ENCODE data around the gene TAAR6. TPM values are rescaled to one million over a fixed set of nuclear protein-coding genes. Genes with fewer than 3 reads are reported as not detected.
"Not testable (repeated sequence)": the region's sequence is repeated elsewhere in the genome, so short reads cannot be mapped to it uniquely, and the experiment has no call there.

TAAR6 gene, protein sequence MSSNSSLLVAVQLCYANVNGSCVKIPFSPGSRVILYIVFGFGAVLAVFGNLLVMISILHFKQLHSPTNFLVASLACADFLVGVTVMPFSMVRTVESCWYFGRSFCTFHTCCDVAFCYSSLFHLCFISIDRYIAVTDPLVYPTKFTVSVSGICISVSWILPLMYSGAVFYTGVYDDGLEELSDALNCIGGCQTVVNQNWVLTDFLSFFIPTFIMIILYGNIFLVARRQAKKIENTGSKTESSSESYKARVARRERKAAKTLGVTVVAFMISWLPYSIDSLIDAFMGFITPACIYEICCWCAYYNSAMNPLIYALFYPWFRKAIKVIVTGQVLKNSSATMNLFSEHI
- total RNA-seq, result not detected

- Mint-ChIP-seq H3K4me1 (ENCODE audit: low read depth in 2 of 2) (no peaks in the 10 kb centered on the region), H3K36me3 (peaks cover 4% of the 10 kb centered on the region), H3K9me3 (no peaks in the 10 kb centered on the region), H3K27ac (no peak within 1 kb of the TSS), H3K27me3 (peaks cover 18 to 34% of the 10 kb centered on the region in 2 donors), H3K4me3 (no peak within 1 kb of the TSS)
- no peak for ATAC-seq
- no peak for DNase-seq (ENCODE audit: low spot score)
Measured at GRCh38 chr6:132570221-132570777, at the start of gene TAAR6. TSS of gene TAAR6 (plus strand) at chr6:132570322. CDS start at chr6:132570322, 0 bp downstream.

GRCh38 chr6:132520953-132521352, 49.2 kb upstream of the TAAR6 start:
- no peaks in the 10 kb centered on the region for H3K4me1 Mint-ChIP-seq (ENCODE audit: low read depth in 2 of 2)
- H3K36me3 Mint-ChIP-seq, result no peaks in the 10 kb centered on the region

GRCh38 chr6:132524646-132525045, 45.5 kb upstream of the TAAR6 start:
- Mint-ChIP-seq H3K4me3 (no peak overlapping the region), H3K27ac (no peak overlapping the region), H3K9me3 (no peaks in the 10 kb centered on the region), H3K36me3 (no peaks in the 10 kb centered on the region), H3K4me1 (ENCODE audit: low read depth in 2 of 2) (no peaks in the 10 kb centered on the region), H3K27me3 (peaks cover 28 to 63% of the 10 kb centered on the region in 2 donors)
- DNase-seq (ENCODE audit: low spot score) (no peak), ATAC-seq (no peak)

More at GRCh38 chr6:132520953-132521352, 49.2 kb upstream of the TAAR6 start:
- H3K27ac Mint-ChIP-seq, result no peak overlapping the region
- no peak overlapping the region for H3K4me3 Mint-ChIP-seq
- no peaks in the 10 kb centered on the region for H3K9me3 Mint-ChIP-seq
- DNase-seq (ENCODE audit: low spot score) (no peak), ATAC-seq (no peak)
- H3K27me3 Mint-ChIP-seq, result peaks cover 37 to 55% of the 10 kb centered on the region in 2 donors

DNA sequence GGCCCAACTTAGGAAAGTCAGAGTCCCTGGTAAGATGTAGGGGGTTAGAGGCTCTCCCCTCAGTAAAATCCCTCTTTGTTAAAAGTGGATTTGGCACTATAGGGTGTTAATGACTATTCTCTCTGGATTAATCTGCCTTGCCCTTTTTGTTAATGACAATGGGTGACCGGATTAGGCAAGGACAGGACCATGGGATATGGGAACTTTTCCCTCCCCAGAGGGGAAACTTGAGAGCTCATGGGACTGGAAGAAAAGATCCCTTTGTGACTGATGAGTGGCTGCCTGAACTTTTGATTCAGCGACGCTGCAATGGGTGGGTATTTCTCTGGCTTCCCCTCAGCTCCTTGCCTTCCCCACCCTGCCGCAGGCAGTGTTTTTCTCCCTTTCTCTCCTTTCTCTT, 44.3 kb upstream of the TAAR6 start:
- H3K27ac Mint-ChIP-seq, result no peak overlapping the region
- no peaks in the 10 kb centered on the region for H3K36me3 Mint-ChIP-seq
- H3K4me3 Mint-ChIP-seq, result no peak overlapping the region
- no peaks in the 10 kb centered on the region for H3K9me3 Mint-ChIP-seq
- peaks cover 23 to 53% of the 10 kb centered on the region in 2 donors for H3K27me3 Mint-ChIP-seq
- DNase-seq (ENCODE audit: low spot score) (no peak), ATAC-seq (no peak)
- H3K4me1 Mint-ChIP-seq (ENCODE audit: low read depth in 2 of 2), result no peaks in the 10 kb centered on the region

- no peak for DNase-seq (ENCODE audit: low spot score)
- Mint-ChIP-seq H3K4me3 (no peak overlapping the region), H3K27ac (no peak overlapping the region), H3K36me3 (no peaks in the 10 kb centered on the region), H3K4me1 (ENCODE audit: low read depth in 2 of 2) (no peaks in the 10 kb centered on the region), H3K9me3 (no peaks in the 10 kb centered on the region), H3K27me3 (peaks cover 22 to 51% of the 10 kb centered on the region in 2 donors)
- no peak for ATAC-seq
Measured at GRCh38 chr6:132526461-132526860, 43.7 kb upstream of the TAAR6 start.

GRCh38 chr6:132527791-132528190, 42.3 kb upstream of the TAAR6 start:
- no peaks in the 10 kb centered on the region for H3K36me3 Mint-ChIP-seq
- no peak for ATAC-seq
- H3K4me1 Mint-ChIP-seq (ENCODE audit: low read depth in 2 of 2), result no peaks in the 10 kb centered on the region
- DNase-seq (ENCODE audit: low spot score), result no peak
- H3K9me3 Mint-ChIP-seq, result no peaks in the 10 kb centered on the region
- no peak overlapping the region for H3K4me3 Mint-ChIP-seq
- H3K27ac Mint-ChIP-seq, result no peak overlapping the region
- peaks cover 18 to 39% of the 10 kb centered on the region in 2 donors for H3K27me3 Mint-ChIP-seq

DNA sequence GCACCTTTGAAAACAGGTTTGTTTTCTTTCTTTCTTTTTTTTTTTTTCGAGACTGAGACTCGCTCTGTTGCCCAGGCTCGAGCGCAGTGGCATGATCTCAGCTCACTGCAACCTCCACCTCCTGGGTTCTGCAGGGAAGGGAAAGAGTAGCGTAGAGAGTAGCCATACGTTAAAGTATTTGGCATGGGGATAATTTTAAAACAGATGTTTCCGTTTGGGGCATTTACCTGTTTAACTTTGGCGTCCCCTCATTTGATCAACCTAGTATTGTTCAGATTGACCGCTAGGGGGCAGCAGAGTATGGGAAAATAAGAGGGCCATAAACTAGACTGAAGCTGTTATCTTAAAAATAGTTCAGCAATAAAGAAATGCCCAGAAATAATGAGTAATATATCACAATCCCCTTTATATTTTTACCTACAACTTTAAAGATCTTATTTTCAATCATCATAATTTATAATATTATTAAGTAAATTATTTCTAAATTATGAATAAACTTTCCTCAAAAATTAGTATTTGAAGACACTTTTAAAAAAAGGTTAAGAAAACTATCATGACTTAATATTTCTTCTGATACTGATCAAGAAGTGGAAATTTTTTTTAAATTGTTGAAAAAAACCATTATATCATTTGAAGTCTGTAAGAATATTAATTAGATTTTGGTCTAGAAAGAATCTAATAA, 39.7 kb upstream of the TAAR6 start:
- DNase-seq (ENCODE audit: low spot score) (peak; percentile 81), ATAC-seq (peak; percentile 71)
- Mint-ChIP-seq H3K27me3 (peaks cover 2 to 14% of the 10 kb centered on the region in 2 donors), H3K36me3 (peaks cover 2% of the 10 kb centered on the region), H3K9me3 (no peaks in the 10 kb centered on the region), H3K4me1 (ENCODE audit: low read depth in 2 of 2) (no peaks in the 10 kb centered on the region), H3K27ac (no peak overlapping the region), H3K4me3 (no peak overlapping the region)

DNA sequence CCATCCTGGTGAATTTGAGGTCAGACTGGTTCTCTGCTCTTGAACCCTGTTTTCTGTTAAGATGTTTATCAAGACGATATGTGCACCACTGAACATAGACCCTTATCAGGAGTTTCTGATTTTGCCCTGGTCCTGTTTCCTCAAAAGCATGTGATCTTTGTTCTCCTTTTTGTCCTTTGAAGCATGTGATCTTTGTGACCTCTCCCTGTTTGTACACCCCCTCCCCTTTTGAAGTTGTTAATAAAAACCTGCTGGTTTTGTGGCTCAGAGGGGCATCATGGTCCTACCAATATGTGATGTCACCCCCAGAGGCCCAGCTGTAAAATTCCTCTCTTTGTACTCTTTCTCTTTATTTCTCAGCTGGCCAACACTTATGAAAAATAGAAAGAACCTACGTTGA, 35.6 kb upstream of the TAAR6 start:
- not testable (repeated sequence) for H3K4me1 Mint-ChIP-seq (ENCODE audit: low read depth in 2 of 2); ATAC-seq; H3K36me3 Mint-ChIP-seq; H3K4me3 Mint-ChIP-seq; H3K27ac Mint-ChIP-seq; H3K9me3 Mint-ChIP-seq; DNase-seq (ENCODE audit: low spot score)
- H3K27me3 Mint-ChIP-seq, result peaks cover 14 to 22% of the 10 kb centered on the region in 2 donors

GRCh38 chr6:132537145-132537544, 33.0 kb upstream of the TAAR6 start:
- no peaks in the 10 kb centered on the region for H3K9me3 Mint-ChIP-seq

DNA sequence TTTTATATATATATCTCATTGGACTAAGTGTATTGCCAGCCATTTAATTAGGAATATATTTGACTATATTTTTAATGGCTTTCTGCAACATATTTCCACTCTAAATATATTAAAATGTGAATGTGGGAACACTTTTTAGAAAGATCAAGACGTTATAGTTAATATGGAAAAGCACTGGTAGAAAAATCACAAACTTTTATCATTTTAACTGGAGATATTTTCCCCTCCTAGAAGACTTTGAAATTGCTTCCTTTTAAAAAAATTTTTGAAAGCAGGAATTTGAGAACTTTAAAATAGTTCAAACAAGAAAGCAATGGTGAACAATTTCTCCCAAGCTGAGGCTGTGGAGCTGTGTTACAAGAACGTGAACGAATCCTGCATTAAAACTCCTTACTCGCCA, 32.1 kb upstream of the TAAR6 start, which contains the start of gene TAAR9:
Gene TAAR9, plus strand, starts transcription at position 301 of the 400 bp plus-strand sequence. Its CDS starts 13 bp downstream, at position 314.
- no peak for ATAC-seq
- DNase-seq (ENCODE audit: low spot score), result no peak
- Mint-ChIP-seq H3K4me1 (ENCODE audit: low read depth in 2 of 2) (no peaks in the 10 kb centered on the region), H3K9me3 (no peaks in the 10 kb centered on the region), H3K36me3 (peaks cover 4% of the 10 kb centered on the region), H3K27ac (no peak within 1 kb of the TSS), H3K27me3 (peaks cover 23 to 32% of the 10 kb centered on the region in 2 donors), H3K4me3 (no peak within 1 kb of the TSS)

More at GRCh38 chr6:132537145-132537544, 33.0 kb upstream of the TAAR6 start:
- Mint-ChIP-seq H3K4me3 (no peak overlapping the region), H3K36me3 (peaks cover 4% of the 10 kb centered on the region), H3K27me3 (peaks cover 23 to 32% of the 10 kb centered on the region in 2 donors), H3K4me1 (ENCODE audit: low read depth in 2 of 2) (no peaks in the 10 kb centered on the region), H3K27ac (no peak overlapping the region)
- no peak for DNase-seq (ENCODE audit: low spot score)
- ATAC-seq, result no peak

DNA sequence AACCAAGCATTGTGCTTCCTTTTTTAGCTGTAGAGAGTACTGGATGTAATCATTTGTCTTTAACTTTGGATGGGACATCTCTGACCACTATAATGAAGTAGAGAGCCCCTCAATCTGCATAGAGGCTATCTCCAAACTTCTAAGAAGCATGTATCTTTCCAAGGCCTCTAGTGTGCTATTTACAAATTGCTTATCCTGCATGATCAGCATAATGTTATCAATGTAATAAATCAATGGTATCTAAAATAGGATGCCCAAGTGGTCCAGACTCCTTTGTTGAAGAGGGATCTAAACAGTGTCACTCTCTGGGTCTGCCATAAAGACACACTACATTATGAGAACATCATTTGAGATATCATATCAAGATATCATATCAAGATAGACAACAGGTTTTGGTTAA, 25.3 kb upstream of the TAAR6 start:
- Mint-ChIP-seq H3K27ac (no peak overlapping the region), H3K27me3 (peaks cover 16 to 19% of the 10 kb centered on the region in 2 donors), H3K36me3 (no peaks in the 10 kb centered on the region), H3K4me3 (no peak overlapping the region), H3K4me1 (ENCODE audit: low read depth in 2 of 2) (no peaks in the 10 kb centered on the region), H3K9me3 (no peaks in the 10 kb centered on the region)
- no peak for ATAC-seq
- DNase-seq (ENCODE audit: low spot score), result no peak

GRCh38 chr6:132548746-132549463, 21.2 kb upstream of the TAAR6 start:
- Mint-ChIP-seq H3K27me3 (peaks cover 16 to 17% of the 10 kb centered on the region in 2 donors), H3K27ac (no peak overlapping the region), H3K9me3 (no peaks in the 10 kb centered on the region), H3K4me1 (ENCODE audit: low read depth in 2 of 2) (no peaks in the 10 kb centered on the region), H3K4me3 (no peak overlapping the region), H3K36me3 (no peaks in the 10 kb centered on the region)
- ATAC-seq (no peak), DNase-seq (ENCODE audit: low spot score) (no peak)

DNA sequence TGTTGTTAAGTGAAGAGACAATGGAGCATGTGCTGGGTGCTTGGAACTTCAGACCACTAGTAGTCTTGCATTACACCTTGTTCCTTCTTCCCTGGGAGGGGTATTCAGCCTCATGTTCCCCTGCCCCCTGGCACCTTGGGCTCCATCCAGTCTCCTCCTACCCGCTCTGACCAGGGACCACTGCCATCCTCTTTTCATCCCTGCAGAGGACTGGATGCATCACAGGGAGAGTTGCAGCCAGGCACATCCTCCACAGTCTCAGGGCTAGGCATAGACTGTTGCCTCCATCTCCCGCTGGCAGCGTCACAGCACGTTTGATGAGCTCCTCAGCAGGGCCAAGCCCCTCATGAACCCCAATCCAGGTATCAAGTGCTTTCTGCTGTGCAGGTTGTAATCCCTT, 18.9 kb upstream of the TAAR6 start:
- Mint-ChIP-seq H3K9me3 (no peaks in the 10 kb centered on the region), H3K4me1 (ENCODE audit: low read depth in 2 of 2) (no peaks in the 10 kb centered on the region), H3K27me3 (peaks cover 16 to 19% of the 10 kb centered on the region in 2 donors), H3K36me3 (no peaks in the 10 kb centered on the region), H3K4me3 (no peak overlapping the region), H3K27ac (no peak overlapping the region)
- DNase-seq (ENCODE audit: low spot score) (no peak), ATAC-seq (peak in 1 of 2 donors; percentile 61)
